Stimulated activated CD4-positive, alpha-beta T cell treated with anti-CD3 and anti-CD28 coated beads, Interleukin-1b, Interleukin-23, amount 100 ng/mL, for 1 hour (primary cell): ENCODE data around the gene SYTL5.
"Not testable (repeated sequence)": the region's sequence is repeated elsewhere in the genome, so short reads cannot be mapped to it uniquely, and the experiment has no call there.

ENCODE experiments used
- DNase-seq, 2 donors: peaks; one replicate each; pipeline ENCODE4 v3.0.0-alpha.2; 2020; ENCODE audit warnings: low read depth in 2 of 2

Gene SYTL5

DNA sequence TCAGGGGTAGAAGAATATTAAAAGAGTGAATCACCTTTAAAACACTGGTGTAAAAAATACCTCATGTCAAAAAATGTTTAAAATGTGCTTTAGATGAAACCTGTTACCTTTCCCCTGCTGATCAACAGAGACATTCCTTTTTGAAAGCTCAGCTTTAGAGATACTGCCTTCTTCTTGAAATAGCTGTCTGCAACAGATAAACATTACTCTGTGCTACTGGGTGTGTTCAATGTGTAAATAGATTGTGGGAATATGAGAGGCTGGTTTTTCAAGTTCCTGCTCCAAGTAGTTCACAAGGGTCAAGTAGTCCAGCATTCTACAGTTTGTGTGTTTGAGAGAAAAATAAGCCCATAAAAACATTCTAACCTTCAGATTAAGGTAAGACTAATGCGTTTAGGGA is at the start of gene SYTL5:
SYTL5 (plus strand) TSS at position 263 of the 400 bp plus-strand sequence. CDS start 27,337 bp downstream, outside the sequence.
- no peak for DNase-seq

DNA sequence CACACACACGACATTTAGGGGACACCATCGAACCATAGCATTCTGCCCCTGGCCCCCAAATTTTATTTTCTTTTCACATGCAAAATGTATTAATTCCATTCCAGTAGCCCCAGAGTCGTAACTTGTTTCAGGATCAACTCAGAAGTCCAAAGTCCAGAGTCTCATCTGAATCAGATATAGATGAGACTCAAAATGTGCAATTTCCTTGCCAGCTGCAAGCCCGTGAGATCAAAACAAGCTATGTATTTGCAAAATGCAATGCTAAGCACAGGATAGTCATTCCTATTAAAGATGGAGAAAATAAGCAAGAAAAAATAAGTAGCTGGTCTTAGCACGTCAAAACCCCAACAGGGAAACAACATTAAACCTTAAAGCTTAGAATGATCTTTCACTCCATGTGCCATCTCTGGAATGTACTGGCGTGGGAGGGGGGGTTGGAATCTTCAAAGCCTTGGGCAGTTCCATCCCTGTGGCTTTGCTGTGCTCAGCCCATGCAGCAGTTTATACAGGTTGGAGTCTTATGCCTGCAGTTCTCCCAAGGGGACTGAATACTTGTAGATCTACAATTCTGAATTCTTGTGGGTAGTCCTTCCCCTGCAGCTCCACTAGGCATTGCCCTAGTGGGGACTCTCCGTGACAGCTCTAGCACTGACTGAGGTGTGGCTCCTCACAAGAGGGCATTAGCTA is 47.7 kb upstream of the SYTL5 start:
- DNase-seq = no peak

DNA sequence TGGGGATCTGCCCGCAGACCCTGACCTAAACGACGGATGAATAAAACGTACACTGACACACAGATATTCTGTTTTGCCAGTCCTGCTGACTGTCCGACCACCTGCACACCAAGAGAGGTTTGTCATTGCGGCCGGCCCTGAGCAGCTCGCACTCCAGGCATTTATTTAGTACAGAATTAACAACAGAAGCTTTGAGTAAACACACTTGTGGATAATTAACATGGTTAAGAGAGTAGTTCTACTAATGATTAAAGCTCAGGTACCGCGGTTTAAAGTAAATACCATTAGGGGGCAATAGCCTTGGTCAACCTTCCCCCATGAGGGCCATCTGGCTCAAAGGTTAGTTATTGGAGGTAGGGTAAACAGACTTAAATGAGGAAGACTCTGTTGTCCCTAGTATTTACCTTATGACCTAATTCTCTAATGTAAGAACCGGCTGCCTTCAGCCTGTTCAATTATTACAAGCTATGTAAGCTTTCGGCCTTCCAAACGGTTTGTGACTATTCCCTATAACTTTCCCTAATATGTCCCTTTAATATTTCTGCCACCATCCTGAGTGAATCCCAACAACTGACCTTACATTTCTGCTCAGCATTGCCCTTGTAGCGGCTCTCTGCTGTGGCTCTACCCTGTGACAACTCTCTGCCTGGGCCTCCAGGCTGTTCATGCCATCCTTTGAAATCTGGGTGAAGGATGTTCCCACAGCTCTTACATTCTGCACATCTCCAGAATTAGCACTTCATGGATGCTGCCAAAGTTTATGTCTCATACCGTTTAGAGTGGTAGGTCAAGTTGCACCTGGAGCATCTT is 46.9 kb upstream of the SYTL5 start:
- DNase-seq = no peak

DNA sequence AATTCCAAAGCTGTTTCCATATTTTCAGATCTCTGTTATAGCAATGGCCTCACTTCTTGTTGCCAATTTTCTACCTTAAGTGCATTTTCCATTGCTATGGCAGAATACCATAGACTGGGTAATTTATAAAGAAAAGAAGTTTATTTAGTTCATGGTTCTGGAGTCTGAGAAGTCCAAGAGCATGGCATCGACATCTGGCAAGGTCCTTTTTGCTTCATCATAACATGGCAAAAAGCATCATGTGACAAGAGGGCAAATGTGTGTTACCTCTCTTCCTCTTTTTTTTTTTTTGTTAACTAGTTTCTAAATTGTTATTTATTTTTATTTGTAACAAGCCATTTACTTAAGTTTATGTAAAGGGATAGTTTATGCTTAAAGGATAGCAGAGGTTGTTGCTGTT is 45.2 kb upstream of the SYTL5 start:
- DNase-seq = no peak

- DNase-seq = no peak
Observed at GRCh38 chrX:37967714-37968113, 38.6 kb upstream of the SYTL5 start.

GRCh38 chrX:37975421-37975820 is 30.9 kb upstream of the SYTL5 start:
- no peak for DNase-seq

- DNase-seq = no peak
Observed at GRCh38 chrX:37976153-37976552, 30.2 kb upstream of the SYTL5 start.

DNA sequence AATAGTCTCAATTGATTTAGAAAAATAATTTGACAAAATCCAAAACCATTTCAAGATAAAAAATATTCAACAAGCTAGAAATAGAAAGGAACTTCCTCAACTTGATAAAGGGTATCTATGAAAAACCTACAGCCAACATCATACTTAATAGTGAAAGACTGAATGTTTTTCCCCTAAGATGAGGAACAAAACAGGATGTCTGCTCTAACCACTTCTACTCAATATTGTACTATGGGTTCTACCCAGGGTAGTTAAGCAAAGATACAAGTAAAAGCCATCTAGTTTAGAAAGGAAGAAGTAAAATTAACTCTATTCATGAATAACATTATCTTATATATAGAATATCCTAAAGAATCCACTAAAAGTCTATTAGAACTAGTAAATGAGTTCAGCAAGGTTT is 21.5 kb upstream of the SYTL5 start:
- DNase-seq = no peak

DNA sequence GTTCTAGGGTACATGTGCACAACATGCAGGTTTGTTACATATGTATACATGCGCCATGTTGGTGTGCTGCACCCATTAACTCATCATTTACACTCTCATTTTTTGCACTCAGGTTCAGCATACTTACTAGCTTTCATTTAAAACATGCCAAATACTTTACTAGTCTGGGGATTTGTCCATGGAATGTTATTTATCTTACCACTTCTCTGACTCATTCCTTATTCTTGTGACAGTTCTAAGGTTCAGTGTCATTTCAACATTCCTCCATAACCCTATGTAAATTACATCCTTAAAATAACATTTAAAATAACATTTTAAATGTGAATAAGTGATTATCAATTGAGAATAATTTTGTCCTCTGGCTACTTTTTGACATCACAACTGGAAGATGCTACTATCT is 19.5 kb upstream of the SYTL5 start:
- DNase-seq = no peak

DNA sequence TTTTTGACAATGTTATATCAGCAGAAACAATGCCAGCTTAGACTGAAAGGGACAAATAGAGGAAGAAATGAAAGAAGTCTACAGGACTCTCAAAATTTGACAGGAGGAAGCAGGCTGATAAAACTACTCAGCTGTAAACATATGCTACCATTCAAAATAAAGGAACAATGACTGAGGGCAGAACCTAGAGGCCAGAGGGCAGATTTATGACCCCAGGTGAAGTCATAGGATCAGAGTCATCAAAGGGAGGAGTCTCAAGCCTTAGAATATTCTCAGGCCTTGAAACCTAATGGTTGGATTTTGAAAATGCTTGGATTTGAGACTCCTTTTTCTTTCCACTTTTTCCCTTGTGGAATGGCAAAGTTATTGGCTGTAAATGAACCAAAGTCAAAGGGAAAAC is 17.0 kb upstream of the SYTL5 start:
- DNase-seq = no peak

GRCh38 chrX:37991303-37991702 is 15.1 kb upstream of the SYTL5 start:
- not testable (repeated sequence) for DNase-seq

DNA sequence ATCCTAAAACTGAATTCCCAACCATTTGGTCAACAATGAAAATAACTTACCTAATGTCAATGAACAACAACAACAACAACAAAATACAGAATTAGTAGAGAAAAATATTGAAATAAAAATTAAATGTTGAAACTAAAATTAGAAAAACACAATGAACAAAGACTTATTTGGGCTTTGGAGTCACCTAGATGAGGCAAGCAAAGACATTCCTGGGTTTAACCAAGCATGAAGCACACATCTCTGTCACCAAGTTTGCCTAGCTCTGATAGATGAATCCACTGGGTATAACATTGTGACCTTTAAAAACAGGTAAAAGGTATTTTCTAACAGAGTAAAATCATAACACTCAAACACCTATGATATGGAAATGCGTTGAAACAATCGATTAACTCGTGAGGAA is 13.2 kb upstream of the SYTL5 start:
- no peak for DNase-seq

DNA sequence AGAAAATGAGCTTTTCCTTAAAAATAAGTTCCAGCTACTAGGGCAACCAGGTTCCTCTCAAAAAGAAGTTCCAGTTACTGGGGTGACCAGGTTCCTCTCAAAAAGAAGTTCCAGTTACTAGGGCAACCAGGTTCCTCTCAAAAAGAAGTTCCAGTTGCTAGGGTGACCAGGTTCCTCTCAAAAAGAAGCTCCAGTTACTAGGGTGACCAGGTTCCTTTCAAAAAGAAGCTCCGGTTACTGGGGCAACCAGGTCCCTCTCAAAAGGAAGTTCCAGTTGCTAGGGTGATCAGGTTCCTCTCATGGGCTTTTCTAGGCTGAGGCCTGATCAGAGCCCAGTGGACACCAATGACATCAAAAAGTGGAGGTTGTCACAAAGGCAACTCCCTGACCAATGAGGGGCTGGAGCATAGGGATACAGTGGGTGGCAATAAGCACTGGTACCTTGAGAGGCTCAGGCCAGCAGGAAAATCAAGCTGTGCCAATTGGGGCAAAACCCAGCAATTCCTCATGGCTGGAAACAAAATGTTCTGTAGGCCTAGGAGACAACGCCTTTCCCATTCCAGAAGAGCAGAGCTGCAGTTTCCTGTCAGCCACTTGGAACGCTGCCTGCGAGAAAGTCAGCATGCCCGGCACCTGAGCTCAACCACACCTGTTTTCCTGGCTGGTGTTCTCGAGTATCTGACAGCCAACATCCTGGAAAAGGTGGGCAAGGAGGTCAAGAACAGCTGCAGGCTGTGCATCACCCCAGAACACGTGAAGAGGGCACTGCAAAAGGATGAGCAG is 12.3 kb upstream of the SYTL5 start:
- DNase-seq = no peak

- DNase-seq = no peak
Observed at GRCh38 chrX:37995428-37995827, 10.9 kb upstream of the SYTL5 start.

DNA sequence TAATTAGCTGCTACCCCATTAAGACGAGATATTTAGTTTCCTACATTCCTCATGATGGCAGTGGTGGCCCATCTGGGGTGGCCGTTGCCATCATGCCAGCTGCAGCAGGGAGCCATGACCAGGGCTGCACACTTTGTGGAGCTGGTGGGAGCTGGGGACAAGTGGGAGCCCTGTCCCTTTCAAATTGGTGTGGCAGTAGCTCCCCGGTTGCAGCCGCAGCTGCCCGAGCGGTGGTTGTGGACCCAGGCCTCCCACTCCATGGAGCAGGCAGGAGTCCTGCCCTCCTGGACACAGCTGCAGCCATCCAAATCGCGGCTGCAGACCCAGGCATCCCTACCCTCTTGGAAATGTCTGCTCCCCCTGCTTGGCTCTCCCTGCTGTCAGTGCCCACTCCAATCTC is 9.3 kb upstream of the SYTL5 start:
- no peak for DNase-seq

- DNase-seq = no peak
Observed at GRCh38 chrX:37998586-37999262, 7.6 kb upstream of the SYTL5 start.

GRCh38 chrX:38000706-38001105 is 5.6 kb upstream of the SYTL5 start:
- DNase-seq = no peak

DNA sequence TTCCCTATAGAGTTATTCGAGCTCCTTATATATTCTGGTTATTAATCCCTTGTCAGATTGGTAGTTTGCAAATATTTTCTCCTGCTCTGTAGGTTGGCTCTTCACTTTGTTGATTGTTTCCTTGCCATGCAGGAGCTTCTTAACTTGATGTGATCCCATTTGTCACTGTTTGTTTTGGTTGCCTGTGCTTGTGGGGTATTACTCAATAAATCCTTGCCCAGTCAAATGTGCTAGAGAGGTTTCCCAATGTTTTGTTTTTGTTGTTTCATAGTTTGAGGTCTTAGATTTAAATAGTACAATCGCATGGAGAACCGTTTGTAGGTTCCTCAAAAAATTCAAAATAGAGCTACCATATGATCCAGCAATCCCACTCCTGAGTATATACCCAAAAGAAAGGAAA is 2.3 kb upstream of the SYTL5 start:
- no peak for DNase-seq

- no peak for DNase-seq
Observed at GRCh38 chrX:38006778-38007177, 425 bp downstream of the SYTL5 start.

DNA sequence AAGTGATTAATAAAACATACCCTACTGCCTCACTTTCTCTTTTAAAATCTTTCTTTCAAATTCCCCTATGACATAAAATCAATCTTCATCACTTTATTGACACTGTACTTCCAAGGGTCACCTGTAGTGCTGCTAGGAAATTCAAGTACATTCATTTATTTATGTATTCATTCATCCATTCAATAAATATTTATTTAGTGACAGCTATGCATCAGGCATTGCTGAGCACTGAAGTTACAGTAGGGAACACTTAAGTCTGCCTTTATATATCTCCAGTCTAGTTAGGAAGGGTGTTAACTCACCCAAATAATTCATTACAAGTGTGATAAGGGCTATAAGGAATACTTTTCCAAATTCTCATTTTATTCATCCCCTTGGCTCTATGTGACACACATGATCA is 2.3 kb downstream of the SYTL5 start:
- DNase-seq = no peak

- no peak for DNase-seq
Observed at GRCh38 chrX:38009641-38010040, 3.3 kb downstream of the SYTL5 start.
